ENCODE measurements around the gene RASGRP4. TPM values are rescaled to one million over a fixed set of nuclear protein-coding genes. Genes with fewer than 3 reads are reported as not detected.

The RASGRP4 gene
- total RNA-seq, 1 donor from 2014 or later, result not detected

DNA sequence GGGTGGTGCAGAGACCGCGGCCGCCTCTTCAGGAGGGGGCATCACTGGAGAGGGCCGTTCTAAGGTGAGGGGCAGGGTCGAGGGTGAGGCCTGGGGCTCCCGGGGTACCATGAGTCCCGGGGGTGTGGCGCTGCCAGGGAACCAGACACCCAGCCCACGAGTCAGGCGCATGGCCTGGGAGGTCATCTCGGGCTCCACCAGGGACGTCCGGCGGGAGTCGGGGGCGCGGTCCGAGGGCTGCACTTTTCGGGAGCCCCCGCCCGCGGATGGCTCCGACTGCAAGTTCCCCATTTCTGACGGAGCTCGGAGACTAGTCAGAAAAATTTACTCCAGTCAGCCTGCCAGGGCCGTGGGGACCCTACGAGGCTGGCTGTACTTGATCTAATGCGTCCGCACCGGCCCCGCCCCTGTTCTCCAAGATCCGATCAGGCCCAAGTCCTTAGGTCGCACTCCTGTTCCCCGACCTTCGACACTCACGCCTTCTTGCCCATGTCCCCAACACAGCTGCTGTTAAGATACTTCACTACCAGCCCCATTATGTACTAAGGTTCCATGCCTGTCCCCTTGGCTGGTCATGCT, 39.0 kb downstream of the RASGRP4 start:
- Histone ChIP-seq H3K4me3 (ENCODE audit: low read depth, low read length) (peak overlapping the region; percentile 63), H3K27me3 (ENCODE audit: control insufficient read depth, insufficient read depth, low read length) (no peaks in the 10 kb centered on the region), H3K36me3 (ENCODE audit: control insufficient read depth, insufficient read depth, low read length) (peaks cover 10% of the 10 kb centered on the region)
- FAIRE-seq, result no peak
- no peak for DNase-seq (ENCODE audit: low read depth)
- TF ChIP-seq, protein P1, sequence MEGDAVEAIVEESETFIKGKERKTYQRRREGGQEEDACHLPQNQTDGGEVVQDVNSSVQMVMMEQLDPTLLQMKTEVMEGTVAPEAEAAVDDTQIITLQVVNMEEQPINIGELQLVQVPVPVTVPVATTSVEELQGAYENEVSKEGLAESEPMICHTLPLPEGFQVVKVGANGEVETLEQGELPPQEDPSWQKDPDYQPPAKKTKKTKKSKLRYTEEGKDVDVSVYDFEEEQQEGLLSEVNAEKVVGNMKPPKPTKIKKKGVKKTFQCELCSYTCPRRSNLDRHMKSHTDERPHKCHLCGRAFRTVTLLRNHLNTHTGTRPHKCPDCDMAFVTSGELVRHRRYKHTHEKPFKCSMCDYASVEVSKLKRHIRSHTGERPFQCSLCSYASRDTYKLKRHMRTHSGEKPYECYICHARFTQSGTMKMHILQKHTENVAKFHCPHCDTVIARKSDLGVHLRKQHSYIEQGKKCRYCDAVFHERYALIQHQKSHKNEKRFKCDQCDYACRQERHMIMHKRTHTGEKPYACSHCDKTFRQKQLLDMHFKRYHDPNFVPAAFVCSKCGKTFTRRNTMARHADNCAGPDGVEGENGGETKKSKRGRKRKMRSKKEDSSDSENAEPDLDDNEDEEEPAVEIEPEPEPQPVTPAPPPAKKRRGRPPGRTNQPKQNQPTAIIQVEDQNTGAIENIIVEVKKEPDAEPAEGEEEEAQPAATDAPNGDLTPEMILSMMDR (IDR thresholded peaks at IDR 0.05; ENCODE audit: insufficient read depth, low read length, severe bottlenecking), result no peak

DNA sequence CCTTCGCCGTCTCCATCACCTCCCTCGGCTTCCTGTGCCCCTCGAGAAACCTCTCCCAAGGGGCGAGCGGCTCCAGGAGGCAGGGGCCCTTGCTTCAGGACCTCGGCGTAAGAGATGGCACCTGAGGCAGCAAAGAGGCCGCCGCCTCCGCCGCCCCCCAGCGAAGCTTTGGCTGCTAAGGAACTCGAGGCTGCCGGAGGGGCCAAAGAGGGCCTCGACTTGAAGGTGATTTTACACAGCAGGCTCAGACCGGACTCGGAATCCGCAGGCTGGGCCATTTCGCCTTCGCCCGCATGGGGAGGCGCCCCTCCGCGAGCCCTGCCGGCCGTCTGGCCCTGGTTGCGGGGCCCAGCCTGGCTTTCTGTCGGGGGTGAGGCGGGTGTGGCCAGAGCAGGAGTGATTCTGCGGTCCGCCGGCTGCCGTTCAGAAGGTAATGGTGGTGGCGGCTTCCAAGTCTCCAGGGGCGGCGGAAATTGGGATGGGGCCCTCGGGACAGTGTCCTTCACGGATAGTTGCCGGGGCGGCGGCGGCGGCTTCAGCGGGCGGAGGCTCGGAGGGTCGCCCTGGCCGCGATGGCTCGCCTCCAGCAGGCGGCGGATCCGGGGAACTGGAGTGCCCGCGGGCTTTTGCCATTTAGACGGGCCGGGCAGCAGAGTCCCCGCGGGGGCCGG, 39.6 kb downstream of the RASGRP4 start:
- TF ChIP-seq, protein P1 (IDR thresholded peaks at IDR 0.05; ENCODE audit: insufficient read depth, low read length, severe bottlenecking), result no peak
- peaks cover 14% of the 10 kb centered on the region for H3K36me3 ChIP-seq (ENCODE audit: control insufficient read depth, insufficient read depth, low read length)
- DNase-seq (ENCODE audit: low read depth) (no peak), FAIRE-seq (no peak)
- no peaks in the 10 kb centered on the region for H3K27me3 ChIP-seq (ENCODE audit: control insufficient read depth, insufficient read depth, low read length)
- H3K4me3 ChIP-seq (ENCODE audit: low read depth, low read length), result no peak overlapping the region

DNA sequence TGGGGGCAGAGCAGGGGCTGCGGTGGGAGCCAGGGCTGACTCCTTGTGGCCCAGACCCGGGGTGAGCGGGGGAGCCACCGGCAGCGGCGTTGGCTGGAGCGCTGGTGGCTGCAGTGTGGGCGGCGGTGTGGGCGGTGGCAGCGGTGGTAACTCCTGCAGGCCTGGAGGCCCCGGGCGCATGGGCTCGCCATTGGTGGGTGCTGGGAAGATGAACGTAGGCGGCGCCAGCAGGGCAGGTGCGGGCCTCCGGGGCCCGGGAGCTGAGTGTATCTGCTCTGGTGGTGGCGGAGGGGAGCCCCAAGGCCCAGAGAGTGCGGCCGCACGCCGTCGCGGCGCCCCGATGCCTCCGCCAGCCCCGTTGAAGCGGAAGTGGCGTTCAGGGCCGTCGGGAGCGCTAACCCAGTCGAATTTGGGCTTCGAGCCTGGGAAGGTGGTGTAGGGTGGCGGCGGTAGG, 40.2 kb downstream of the RASGRP4 start:
- FAIRE-seq (no peak), DNase-seq (ENCODE audit: low read depth) (no peak)
- Histone ChIP-seq H3K27me3 (ENCODE audit: control insufficient read depth, insufficient read depth, low read length) (no peaks in the 10 kb centered on the region), H3K4me3 (ENCODE audit: low read depth, low read length) (no peak overlapping the region), H3K36me3 (ENCODE audit: control insufficient read depth, insufficient read depth, low read length) (peaks cover 18% of the 10 kb centered on the region)
- TF ChIP-seq, protein P1 (IDR thresholded peaks at IDR 0.05; ENCODE audit: insufficient read depth, low read length, severe bottlenecking), result no peak

DNA sequence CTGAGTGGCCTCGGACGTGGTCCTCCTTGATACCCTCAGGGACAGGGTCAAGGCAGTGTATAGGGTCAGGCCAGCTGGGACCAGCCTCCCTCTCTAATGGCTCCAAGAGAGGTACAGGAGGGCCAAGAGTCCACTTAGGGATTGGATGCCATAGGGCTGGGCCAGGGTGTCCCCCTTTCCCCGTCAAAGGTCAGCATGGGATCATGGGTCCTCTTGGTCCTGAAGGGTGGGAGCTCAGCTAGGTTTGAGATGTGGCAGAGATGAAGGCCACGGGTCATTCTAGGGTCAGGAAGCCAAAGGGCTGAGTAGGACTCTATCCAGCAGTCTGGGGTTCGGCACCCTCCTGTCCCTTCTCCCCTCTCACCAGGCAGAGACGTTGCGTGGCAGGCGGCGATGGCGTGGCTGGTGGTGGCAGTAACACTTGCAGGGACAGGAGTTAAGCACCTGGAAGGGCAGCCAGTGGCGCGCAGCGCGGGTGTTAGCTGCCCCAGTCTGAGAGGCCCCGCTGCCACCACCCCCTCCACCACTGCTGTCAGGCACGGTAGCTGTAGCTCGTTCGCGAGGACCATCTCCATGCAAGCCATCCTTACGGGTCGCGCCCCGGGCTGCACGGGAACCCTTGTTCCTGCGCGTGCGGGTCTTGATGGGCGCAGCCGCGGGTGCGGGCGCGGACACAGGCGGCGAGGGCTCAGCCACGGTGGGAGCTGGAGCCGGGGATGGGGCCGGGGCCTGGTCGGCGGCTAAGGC, 40.8 kb downstream of the RASGRP4 start:
- FAIRE-seq, result peak; percentile 68
- TF ChIP-seq, protein P1 (IDR thresholded peaks at IDR 0.05; ENCODE audit: insufficient read depth, low read length, severe bottlenecking), result no peak
- no peaks in the 10 kb centered on the region for H3K27me3 ChIP-seq (ENCODE audit: control insufficient read depth, insufficient read depth, low read length)
- H3K4me3 ChIP-seq (ENCODE audit: low read depth, low read length), result no peak overlapping the region
- DNase-seq (ENCODE audit: low read depth), result no peak
- H3K36me3 ChIP-seq (ENCODE audit: control insufficient read depth, insufficient read depth, low read length), result peaks cover 18% of the 10 kb centered on the region

DNA sequence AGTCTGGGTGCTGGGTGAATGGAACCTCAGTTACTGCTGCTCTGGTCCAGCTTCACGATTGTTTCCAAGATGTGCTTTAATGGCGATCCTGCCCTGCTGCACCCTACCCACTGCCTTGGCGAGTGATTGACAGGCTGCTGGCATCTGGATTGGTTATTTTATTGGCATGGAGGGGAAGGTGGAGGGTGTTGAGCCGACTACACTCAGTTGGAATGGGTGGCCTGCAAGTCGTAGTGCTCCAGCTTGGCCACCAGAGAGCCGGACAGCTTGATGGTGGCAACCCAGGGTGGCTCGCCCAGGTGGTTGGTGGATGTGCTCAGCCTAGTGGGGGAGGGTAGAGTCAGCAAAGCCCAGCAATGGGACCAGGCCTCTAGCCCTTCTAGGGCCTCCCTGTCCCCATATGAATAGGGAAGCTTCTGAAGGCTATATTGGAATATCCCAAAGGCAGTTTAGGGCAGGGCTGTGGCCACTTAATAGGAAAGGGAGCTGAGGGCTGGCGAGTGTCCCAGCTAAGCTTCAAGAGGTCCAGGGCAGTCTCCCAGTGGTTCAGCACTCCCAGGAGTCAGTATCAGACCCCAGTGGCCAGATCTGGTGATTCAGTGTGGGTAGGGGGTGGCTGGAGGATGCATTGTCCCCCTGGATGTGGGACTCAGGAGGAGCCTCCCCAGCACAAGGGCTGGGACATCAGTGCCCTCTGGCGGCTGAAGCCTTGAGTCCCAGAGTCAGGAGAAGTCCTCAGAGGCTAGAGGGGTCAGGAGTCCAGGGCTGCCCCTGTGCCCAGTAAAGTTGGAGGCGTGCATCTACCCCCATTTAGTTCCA, 41.6 kb downstream of the RASGRP4 start:
- no peak for DNase-seq (ENCODE audit: low read depth)
- no peaks in the 10 kb centered on the region for H3K27me3 ChIP-seq (ENCODE audit: control insufficient read depth, insufficient read depth, low read length)

More for the DNA sequence above, 41.6 kb downstream of the RASGRP4 start:
- H3K4me3 ChIP-seq (ENCODE audit: low read depth, low read length), result no peak overlapping the region
- TF ChIP-seq, protein P1 (IDR thresholded peaks at IDR 0.05; ENCODE audit: insufficient read depth, low read length, severe bottlenecking), result peak; percentile 70
- FAIRE-seq, result no peak
- peaks cover 20% of the 10 kb centered on the region for H3K36me3 ChIP-seq (ENCODE audit: control insufficient read depth, insufficient read depth, low read length)
